ENCODE results near the gene ZNF335. TPM values are rescaled to one million over a fixed set of nuclear protein-coding genes. Genes with fewer than 3 reads are reported as not detected.

Gene ZNF335
- total and polyA plus RNA-seq, 2 of the 13 experiments (the other 11 are each of a cell fraction or from before 2014, with no cell fraction given), result 9.7 to 13.7 TPM

GRCh38 chr20:46013829-46014516 lies 42.0 kb upstream of the ZNF335 start (continued):
- no peak for TF ChIP-seq ZBTB49 (CRISPR knock-in tag; IDR thresholded peaks at IDR 0.05; ENCODE audit: borderline replicate concordance)
- TF ChIP-seq CREM (IDR thresholded peaks at IDR 0.05), result no peak
- TF ChIP-seq CREM (CRISPR knock-in tag; IDR thresholded peaks at IDR 0.05), result peak; percentile 37; the same call in 1 of the 2 replicates
- TF ChIP-seq JUND (CRISPR knock-in tag; IDR thresholded peaks at IDR 0.05), result no peak
- no peak for TF ChIP-seq ZSCAN20 (CRISPR knock-in tag; IDR thresholded peaks at IDR 0.05; ENCODE audit: borderline replicate concordance)
- 0 out of 2 replicates have a peak, but pooled peaks have one; percentile 66 for TF ChIP-seq ZNF205 (CRISPR knock-in tag; IDR thresholded peaks at IDR 0.05)
- no peak for TF ChIP-seq FIP1L1 (IDR thresholded peaks at IDR 0.05; ENCODE audit: borderline replicate concordance, insufficient read depth, low read depth, low read length)
- 0 out of 2 replicates have a peak, but pooled peaks have one; percentile 5 for TF ChIP-seq E2F2 (CRISPR knock-in tag; IDR thresholded peaks at IDR 0.05; ENCODE audit: borderline replicate concordance)
- no peak for TF ChIP-seq MED13 (CRISPR knock-in tag; IDR thresholded peaks at IDR 0.05)
- TF ChIP-seq KDM3A (CRISPR knock-in tag; IDR thresholded peaks at IDR 0.05; ENCODE audit: low read depth), result peak; percentile 74
- TF ChIP-seq TARDBP (CRISPR knock-in tag; IDR thresholded peaks at IDR 0.05), result 0 out of 2 replicates have a peak, but pooled peaks have one; percentile 14
- TF ChIP-seq GABPB1 (CRISPR knock-in tag; IDR thresholded peaks at IDR 0.05), result peak; percentile 81
- TF ChIP-seq TERF1 (CRISPR knock-in tag; IDR thresholded peaks at IDR 0.05), result no peak
- TF ChIP-seq REST (IDR thresholded peaks at IDR 0.05; ENCODE audit: borderline replicate concordance in 1 of 2, low read depth in 1 of 2, low read length in 2 of 2), result no peak; a peak in 2 of 4 replicates
- no peak for TF ChIP-seq SNAPC4 (CRISPR knock-in tag; IDR thresholded peaks at IDR 0.05)

All from HepG2 (cell line).